Body of pancreas (tissue), 4 donors: ENCODE data around the gene C10orf53. TPM values are rescaled to one million over a fixed set of nuclear protein-coding genes. Genes with fewer than 3 reads are reported as not detected.

Experiments used
- ATAC-seq: fragments of 150-250 bp; one replicate; pipeline ENCODE4 v1.9.1; 2016
- DNase-seq, 4 donors: peaks; one replicate each; pipeline ENCODE4 v3.0.0-alpha.2; 2019
- H3K27ac ChIP-seq, 4 donors: fragments of 200-600 bp; sonication (generic); 1 replicate in 3 of 4; 2 replicates in 1 of 4; pipeline versions ENCODE4 v1.5.1 to v1.6.1; 2016 to 2019; ENCODE audit warnings: mild to moderate bottlenecking in 1 of 4, mixed read lengths in 1 of 4, moderate library complexity in 1 of 4
- H3K27me3 ChIP-seq, 2 donors: fragments of 200-600 bp; sonication (generic); one replicate each; pipeline ENCODE4 v1.6.0; 2016; ENCODE audit warnings: mild to moderate bottlenecking in 1 of 2
- H3K36me3 ChIP-seq, 2 donors: fragments of 200-600 bp; sonication (generic); replicated peaks in 1 of 2; 2 replicates each; pipeline ENCODE4 v1.5.1; 2016; ENCODE audit warnings: low read depth in 2 of 2; ENCODE audit not compliant: insufficient read depth in 1 of 2
- H3K4me1 ChIP-seq: fragments of 200-600 bp; sonication (generic); one replicate; pipeline ENCODE4 v1.6.0; 2016
- H3K4me3 ChIP-seq, 2 donors: fragments of 200-600 bp; sonication (generic); 1 replicate in 1 of 2; 2 replicates in 1 of 2; pipeline ENCODE4 v1.5.1; 2016 to 2019
- H3K9me3 ChIP-seq, 3 donors: fragments of 200-600 bp; sonication (generic); 1 replicate in 2 of 3; 2 replicates in 1 of 3; pipeline ENCODE4 v1.5.1; 2016
- POLR2A ChIP-seq, 3 donors: fragments of 450-650 bp; IDR thresholded peaks; one replicate each; pipeline ENCODE4 v1.6.1; 2016; ENCODE audit warnings: antibody characterized with exemption in 3 of 3, mild to moderate bottlenecking in 2 of 3
- WGBS, 2 donors: methylation state at CpG; one replicate each; pipeline ENCODE4 v1.1.5; 2017; 5-methylcytosine and 5-hydroxymethylcytosine counted together
- intact Hi-C: fragments of 100-400 bp; cut with DNase I; formaldehyde crosslinking; loops from one replicate; pipeline ENCODE4 v1.15.1; 2023
- total RNA-seq, 2 donors: library from RNA; depleted of rRNA; stranded (reverse); fragments of >200 nt; gene quantifications; one replicate each; pipeline ENCODE4 v1.1.0, GENCODE V29; 2016
- TF ChIP-seq, protein P1 (sequence below), 7 experiments: fragments of 450-650 bp in 4 of 7; fragments of 200-600 bp in 3 of 7; sonication (generic) in 3 of 7; IDR thresholded peaks; one replicate each; pipeline ENCODE4 v1.5.1; 2016 to 2019; ENCODE audit warnings: antibody characterized with exemption in 7 of 7

C10orf53 gene, protein sequence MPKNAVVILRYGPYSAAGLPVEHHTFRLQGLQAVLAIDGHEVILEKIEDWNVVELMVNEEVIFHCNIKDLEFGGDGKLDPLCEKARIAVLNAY
- total RNA-seq: not detected

DNA sequence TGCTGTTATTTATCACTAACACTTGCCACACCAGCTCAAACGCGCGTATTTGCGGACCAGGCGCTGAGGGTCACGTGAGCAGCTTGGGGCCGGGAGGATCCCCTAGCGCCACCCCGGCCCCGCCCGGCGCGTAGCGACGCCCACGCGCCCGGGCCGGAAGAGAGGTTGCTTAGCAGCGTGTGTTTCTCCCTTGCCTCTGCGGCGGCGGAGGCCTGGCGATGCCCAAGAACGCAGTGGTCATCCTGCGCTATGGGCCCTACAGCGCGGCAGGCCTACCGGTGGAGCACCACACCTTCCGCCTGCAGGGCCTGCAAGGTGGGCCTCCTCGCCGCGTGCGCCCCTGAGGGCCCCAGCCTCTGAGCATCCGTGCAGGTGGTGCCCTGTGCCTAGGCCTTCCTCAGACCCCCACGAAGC is at the start of gene C10orf53:
TSS of gene C10orf53 (plus strand) at position 172 of the 414 bp plus-strand sequence. CDS start at position 219, 47 bp downstream.
- H3K36me3 ChIP-seq: no peaks in the 10 kb centered on the region
- 3 to 5% methylated on average over 14 to 36 of the region's 36 CpGs for WGBS, 2 donors
- ATAC-seq (peak; percentile 79), DNase-seq (peak; percentile 26 to 58 (median 50))
- intact Hi-C loops: no loop called here
- TF ChIP-seq POLR2A (IDR thresholded peaks at IDR 0.05): no peak
- TF ChIP-seq, protein P1, sequence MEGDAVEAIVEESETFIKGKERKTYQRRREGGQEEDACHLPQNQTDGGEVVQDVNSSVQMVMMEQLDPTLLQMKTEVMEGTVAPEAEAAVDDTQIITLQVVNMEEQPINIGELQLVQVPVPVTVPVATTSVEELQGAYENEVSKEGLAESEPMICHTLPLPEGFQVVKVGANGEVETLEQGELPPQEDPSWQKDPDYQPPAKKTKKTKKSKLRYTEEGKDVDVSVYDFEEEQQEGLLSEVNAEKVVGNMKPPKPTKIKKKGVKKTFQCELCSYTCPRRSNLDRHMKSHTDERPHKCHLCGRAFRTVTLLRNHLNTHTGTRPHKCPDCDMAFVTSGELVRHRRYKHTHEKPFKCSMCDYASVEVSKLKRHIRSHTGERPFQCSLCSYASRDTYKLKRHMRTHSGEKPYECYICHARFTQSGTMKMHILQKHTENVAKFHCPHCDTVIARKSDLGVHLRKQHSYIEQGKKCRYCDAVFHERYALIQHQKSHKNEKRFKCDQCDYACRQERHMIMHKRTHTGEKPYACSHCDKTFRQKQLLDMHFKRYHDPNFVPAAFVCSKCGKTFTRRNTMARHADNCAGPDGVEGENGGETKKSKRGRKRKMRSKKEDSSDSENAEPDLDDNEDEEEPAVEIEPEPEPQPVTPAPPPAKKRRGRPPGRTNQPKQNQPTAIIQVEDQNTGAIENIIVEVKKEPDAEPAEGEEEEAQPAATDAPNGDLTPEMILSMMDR (IDR thresholded peaks at IDR 0.05): no peak
- no peak within 1 kb of the TSS for H3K4me3 ChIP-seq
- peaks cover 10% of the 10 kb centered on the region for H3K4me1 ChIP-seq
- H3K9me3 ChIP-seq: no peaks in the 10 kb centered on the region
- H3K27me3 ChIP-seq: no peaks in the 10 kb centered on the region
- no peak within 1 kb of the TSS for H3K27ac ChIP-seq

DNA sequence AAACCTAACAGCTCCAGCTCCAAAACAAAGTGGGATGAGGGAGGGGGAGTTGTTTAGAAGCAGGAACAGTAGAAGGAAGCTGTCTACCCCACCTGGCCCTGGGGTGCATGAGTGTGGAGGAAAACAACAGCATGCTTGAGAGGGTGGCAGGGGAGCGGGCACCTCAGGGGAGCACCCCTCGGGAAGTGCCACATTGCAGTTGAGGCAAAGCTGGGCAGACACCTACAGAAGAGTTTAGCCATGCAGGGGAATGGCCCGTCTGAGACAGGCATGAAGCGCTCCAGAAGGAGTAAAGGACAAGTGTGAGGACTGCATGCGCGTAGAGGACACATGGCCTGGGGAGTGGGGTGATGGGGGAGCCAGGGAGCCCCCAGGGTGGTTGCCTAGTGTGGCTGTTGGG is 47.5 kb upstream of the C10orf53 start:
- DNase-seq (no peak), ATAC-seq (no peak)
- no peak overlapping the region for H3K27ac ChIP-seq
- TF ChIP-seq POLR2A (IDR thresholded peaks at IDR 0.05): no peak
- TF ChIP-seq, protein P1 (IDR thresholded peaks at IDR 0.05): no peak
- no peaks in the 10 kb centered on the region for H3K36me3 ChIP-seq
- no peak overlapping the region for H3K4me3 ChIP-seq
- no peaks in the 10 kb centered on the region for H3K9me3 ChIP-seq
- no peaks in the 10 kb centered on the region for H3K4me1 ChIP-seq
- no peaks in the 10 kb centered on the region for H3K27me3 ChIP-seq
- intact Hi-C loops: no loop called here
- 84 to 86% methylated on average over 6 of the region's 6 CpGs for WGBS, 2 donors

DNA sequence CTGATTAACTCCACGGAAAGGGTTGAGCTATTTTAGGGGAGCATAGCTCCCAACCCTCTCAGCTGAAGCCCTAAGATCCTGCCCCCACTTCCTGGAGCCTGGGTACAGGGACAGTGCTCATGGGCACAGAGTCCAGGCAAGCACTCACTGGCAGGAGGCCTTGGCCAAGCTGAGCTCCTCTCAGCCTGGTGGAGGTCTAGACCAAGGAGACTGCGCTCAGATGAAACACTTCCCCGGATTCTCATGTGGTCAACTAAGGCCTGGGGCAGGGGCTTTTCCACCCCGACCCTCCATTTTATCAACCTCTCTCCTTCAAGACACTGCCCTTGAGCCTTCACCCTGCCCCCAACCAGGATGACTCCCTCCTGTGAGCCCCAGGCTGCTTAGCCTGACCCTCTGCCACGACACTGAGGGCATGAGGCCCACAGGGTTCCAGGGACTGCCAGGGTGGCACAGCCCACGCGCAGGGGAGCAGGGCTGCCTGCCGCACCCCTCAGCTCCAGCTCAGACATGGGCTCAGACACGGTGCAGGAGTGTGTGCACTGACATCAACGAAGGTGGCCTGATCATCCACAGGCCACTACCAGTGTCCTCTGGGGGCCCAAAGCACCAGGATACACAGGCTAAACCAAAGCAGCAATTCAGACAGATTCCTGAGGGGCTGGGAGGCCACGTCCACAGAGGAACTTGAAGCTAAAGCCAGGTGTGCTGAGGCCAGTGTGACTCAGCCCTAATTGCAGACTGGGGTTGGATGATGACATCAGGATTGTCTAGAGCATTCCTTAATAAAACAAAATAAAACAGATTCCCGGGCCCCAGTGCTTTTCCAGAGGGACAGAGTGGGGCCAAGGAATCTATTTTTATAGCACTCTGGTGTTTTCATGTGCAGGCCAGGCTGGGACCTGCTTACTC is 46.8 kb upstream of the C10orf53 start:
- no peak overlapping the region for H3K27ac ChIP-seq
- H3K36me3 ChIP-seq: no peaks in the 10 kb centered on the region
- no peaks in the 10 kb centered on the region for H3K27me3 ChIP-seq
- no peak for TF ChIP-seq POLR2A (IDR thresholded peaks at IDR 0.05)
- TF ChIP-seq, protein P1 (IDR thresholded peaks at IDR 0.05): no peak
- no peaks in the 10 kb centered on the region for H3K9me3 ChIP-seq
- intact Hi-C loops: no loop called here
- DNase-seq: no peak
- H3K4me1 ChIP-seq: no peaks in the 10 kb centered on the region
- 34 to 46% methylated on average over 4 to 12 of the region's 12 CpGs for WGBS, 2 donors
- no peak for ATAC-seq
- no peak overlapping the region for H3K4me3 ChIP-seq

DNA sequence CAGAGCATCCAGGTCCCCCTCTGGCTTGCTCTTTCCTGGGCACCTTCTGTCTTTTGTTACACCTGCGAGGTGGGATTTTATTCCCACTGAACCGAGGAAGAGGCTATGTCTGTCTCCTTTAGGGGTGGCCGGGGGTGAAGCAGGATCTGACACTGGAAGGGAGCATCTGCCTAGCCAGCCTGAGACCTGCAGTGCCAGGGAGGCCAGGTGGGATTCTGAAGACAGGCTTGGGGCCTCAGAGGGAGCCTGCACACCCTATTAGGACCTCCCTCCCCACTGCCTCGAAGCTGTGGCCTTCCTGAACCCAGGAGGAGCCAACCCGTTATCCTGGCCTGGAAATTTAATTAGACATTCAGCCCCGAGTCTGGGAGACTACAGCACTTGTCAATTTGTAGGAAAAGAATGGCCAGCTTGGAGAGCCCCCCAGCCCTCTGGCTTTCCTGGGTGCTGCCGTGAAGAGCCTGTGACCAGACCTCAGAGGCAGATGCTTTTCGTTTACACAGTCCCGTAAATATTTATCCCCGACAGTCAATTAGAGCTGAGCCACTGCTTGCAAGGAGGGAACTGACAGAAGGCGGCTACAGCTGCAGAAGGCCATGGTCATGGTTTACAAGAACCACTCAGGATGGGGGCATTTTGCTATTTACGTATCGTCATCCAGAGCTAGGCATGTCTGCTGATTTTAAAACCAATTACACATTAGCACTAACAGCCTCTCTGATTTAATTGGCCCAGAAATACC is 46.0 kb upstream of the C10orf53 start:
- no peaks in the 10 kb centered on the region for H3K9me3 ChIP-seq
- H3K4me1 ChIP-seq: no peaks in the 10 kb centered on the region
- no peaks in the 10 kb centered on the region for H3K36me3 ChIP-seq
- DNase-seq (no peak), ATAC-seq (no peak)
- no peaks in the 10 kb centered on the region for H3K27me3 ChIP-seq
- intact Hi-C loops: no loop called here
- no peak overlapping the region for H3K4me3 ChIP-seq
- no peak overlapping the region for H3K27ac ChIP-seq
- no peak for TF ChIP-seq POLR2A (IDR thresholded peaks at IDR 0.05)
- TF ChIP-seq, protein P1 (IDR thresholded peaks at IDR 0.05): no peak
- 26 to 35% methylated on average over 11 to 13 of the region's 13 CpGs for WGBS, 2 donors
